ENCODE results near the gene SCEL. TPM values are rescaled to one million over a fixed set of nuclear protein-coding genes. Genes with fewer than 3 reads are reported as not detected.

Gene SCEL
- total RNA-seq, 1 experiment from 2014 or later = 1.3 TPM

DNA sequence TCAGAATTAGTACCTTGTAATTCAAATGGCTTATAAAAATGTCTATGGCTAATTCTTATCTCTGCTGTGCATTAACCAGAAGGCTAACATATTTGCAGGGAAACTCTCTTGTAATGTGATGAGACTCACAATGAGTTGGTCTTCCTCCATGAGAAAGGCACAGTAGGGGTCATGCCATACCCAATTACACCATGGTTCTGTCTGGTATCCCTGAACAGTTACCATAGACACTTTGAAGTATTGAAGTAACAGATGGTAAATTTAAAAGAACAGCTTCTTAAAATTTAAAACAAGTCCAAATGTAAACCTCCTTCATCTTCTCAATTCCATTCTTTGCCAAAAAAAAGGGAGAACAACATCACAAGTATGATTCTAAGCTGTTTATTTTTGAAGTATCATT lies 139.3 kb downstream of the SCEL start:
- CTCF ChIA-PET = interaction anchor here (0.6 kb wide), 1 partner anchor 66 kb away, joined by 4 read pairs; no protein-coding TSS in a partner anchor
- no peak for TF ChIP-seq CTCF (IDR thresholded peaks at IDR 0.05; ENCODE audit: unreplicated experiment)
- intact Hi-C loops (cut with micrococcal nuclease) = no loop called here
- no peaks in the 10 kb centered on the region for H3K36me3 Mint-ChIP-seq (ENCODE audit: insufficient read depth, unreplicated experiment)
- no peak for DNase-seq (ENCODE audit: unreplicated experiment)
- peaks cover 8% of the 10 kb centered on the region for H3K9me3 Mint-ChIP-seq (ENCODE audit: unreplicated experiment)
- no peaks in the 10 kb centered on the region for H3K4me1 Mint-ChIP-seq (ENCODE audit: insufficient read depth, unreplicated experiment)
- H3K4me3 Mint-ChIP-seq (ENCODE audit: unreplicated experiment) = no peak overlapping the region
- H3K27ac Mint-ChIP-seq (ENCODE audit: low read depth, unreplicated experiment) = no peak overlapping the region
- H3K27me3 Mint-ChIP-seq (ENCODE audit: insufficient read depth, unreplicated experiment) = peaks cover 59% of the 10 kb centered on the region
- no TSS peak for BruUV-seq (replicated peaks)
- POLR2A ChIA-PET = no interaction called here

- peaks cover 50% of the 10 kb centered on the region for H3K27me3 Mint-ChIP-seq (ENCODE audit: insufficient read depth, unreplicated experiment)
Measured at GRCh38 chr13:77678691-77679235, 143.3 kb downstream of the SCEL start.

GRCh38 chr13:77687799-77688198 lies 152.3 kb downstream of the SCEL start:
- POLR2A ChIA-PET = no interaction called here

More at GRCh38 chr13:77678691-77679235, 143.3 kb downstream of the SCEL start:
- no peak overlapping the region for H3K4me3 Mint-ChIP-seq (ENCODE audit: unreplicated experiment)
- no peaks in the 10 kb centered on the region for H3K4me1 Mint-ChIP-seq (ENCODE audit: insufficient read depth, unreplicated experiment)
- BruUV-seq (replicated peaks) = no TSS peak
- CTCF ChIA-PET = no interaction called here
- peaks cover 8% of the 10 kb centered on the region for H3K9me3 Mint-ChIP-seq (ENCODE audit: unreplicated experiment)
- no peak for TF ChIP-seq CTCF (IDR thresholded peaks at IDR 0.05; ENCODE audit: unreplicated experiment)
- DNase-seq (ENCODE audit: unreplicated experiment) = no peak
- intact Hi-C loops (cut with micrococcal nuclease) = no loop called here
- no peak overlapping the region for H3K27ac Mint-ChIP-seq (ENCODE audit: low read depth, unreplicated experiment)
- POLR2A ChIA-PET = no interaction called here
- H3K36me3 Mint-ChIP-seq (ENCODE audit: insufficient read depth, unreplicated experiment) = no peaks in the 10 kb centered on the region

DNA sequence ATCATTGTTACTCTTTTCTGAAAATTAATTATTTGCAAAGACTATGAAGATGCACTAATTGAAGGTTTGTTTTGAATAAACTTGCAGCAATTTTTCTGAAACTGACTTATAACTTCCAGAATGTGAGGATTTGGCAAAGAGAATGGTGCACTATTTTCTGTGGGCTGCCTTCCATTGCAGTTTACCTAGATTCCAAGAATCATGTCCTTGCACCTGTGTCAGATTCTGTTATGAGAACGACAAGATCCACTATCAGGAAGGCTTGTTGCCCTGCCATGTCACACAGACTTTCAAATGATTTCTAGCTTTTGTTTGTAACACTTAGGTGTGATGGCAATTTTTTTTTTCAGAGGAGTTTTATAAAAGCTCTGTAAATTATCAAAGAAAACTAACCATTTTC lies 156.4 kb downstream of the SCEL start:
- no peaks in the 10 kb centered on the region for H3K4me1 Mint-ChIP-seq (ENCODE audit: insufficient read depth, unreplicated experiment)
- H3K27me3 Mint-ChIP-seq (ENCODE audit: insufficient read depth, unreplicated experiment) = peaks cover 93% of the 10 kb centered on the region
- ChIA-PET CTCF (no interaction called here), POLR2A (no interaction called here)
- H3K27ac Mint-ChIP-seq (ENCODE audit: low read depth, unreplicated experiment) = no peak overlapping the region
- H3K4me3 Mint-ChIP-seq (ENCODE audit: unreplicated experiment) = no peak overlapping the region
- DNase-seq (ENCODE audit: unreplicated experiment) = no peak
- no peak for TF ChIP-seq CTCF (IDR thresholded peaks at IDR 0.05; ENCODE audit: unreplicated experiment)
- H3K36me3 Mint-ChIP-seq (ENCODE audit: insufficient read depth, unreplicated experiment) = no peaks in the 10 kb centered on the region
- intact Hi-C loops (cut with micrococcal nuclease) = no loop called here
- BruUV-seq (replicated peaks) = no TSS peak
- no peaks in the 10 kb centered on the region for H3K9me3 Mint-ChIP-seq (ENCODE audit: unreplicated experiment)

More at GRCh38 chr13:77687799-77688198, 152.3 kb downstream of the SCEL start:
- no peak for DNase-seq (ENCODE audit: unreplicated experiment)
- Mint-ChIP-seq H3K4me1 (ENCODE audit: insufficient read depth, unreplicated experiment) (no peaks in the 10 kb centered on the region), H3K9me3 (ENCODE audit: unreplicated experiment) (no peaks in the 10 kb centered on the region), H3K27me3 (ENCODE audit: insufficient read depth, unreplicated experiment) (peaks cover 57% of the 10 kb centered on the region), H3K4me3 (ENCODE audit: unreplicated experiment) (no peak overlapping the region), H3K36me3 (ENCODE audit: insufficient read depth, unreplicated experiment) (no peaks in the 10 kb centered on the region), H3K27ac (ENCODE audit: low read depth, unreplicated experiment) (no peak overlapping the region)
- intact Hi-C loops (cut with micrococcal nuclease) = no loop called here
- CTCF ChIA-PET = no interaction called here
- TF ChIP-seq CTCF (IDR thresholded peaks at IDR 0.05; ENCODE audit: unreplicated experiment) = no peak
- BruUV-seq (replicated peaks) = no TSS peak

Measured in MCF 10A (cell line).